Ishikawa (cell line): ENCODE results near the gene OGA.

ENCODE experiments used
- CEBPB ChIP-seq: IDR thresholded peaks from 2 replicates; pipeline ENCODE4 v1.6.1; 2012
- EP300 ChIP-seq: IDR thresholded peaks from 2 replicates; pipeline ENCODE4 v1.6.1; 2012; ENCODE audit warnings: borderline replicate concordance
- FOXM1 ChIP-seq: IDR thresholded peaks from 2 replicates; pipeline ENCODE4 v1.6.1; 2012; ENCODE audit warnings: low read depth, borderline replicate concordance
- MAX ChIP-seq: IDR thresholded peaks from 2 replicates; pipeline ENCODE4 v1.6.1; 2012
- NFIC ChIP-seq: IDR thresholded peaks from 2 replicates; pipeline ENCODE4 v1.6.1; 2012
- RAD21 ChIP-seq: IDR thresholded peaks from 2 replicates; pipeline ENCODE4 v1.6.1; 2012; ENCODE audit warnings: low read depth
- TAF1 ChIP-seq: IDR thresholded peaks from 2 replicates; pipeline ENCODE4 v1.6.1; 2012; ENCODE audit warnings: low read depth, mild to moderate bottlenecking
- TCF12 ChIP-seq: IDR thresholded peaks from 2 replicates; pipeline ENCODE4 v1.6.1; 2012; ENCODE audit warnings: low read depth
- USF1 ChIP-seq: IDR thresholded peaks from 2 replicates; pipeline ENCODE4 v1.6.1; 2012
- TF ChIP-seq, protein P1 (sequence below): IDR thresholded peaks from 2 replicates; pipeline ENCODE4 v1.6.1; 2012; ENCODE audit warnings: low read depth, mild to moderate bottlenecking

DNA sequence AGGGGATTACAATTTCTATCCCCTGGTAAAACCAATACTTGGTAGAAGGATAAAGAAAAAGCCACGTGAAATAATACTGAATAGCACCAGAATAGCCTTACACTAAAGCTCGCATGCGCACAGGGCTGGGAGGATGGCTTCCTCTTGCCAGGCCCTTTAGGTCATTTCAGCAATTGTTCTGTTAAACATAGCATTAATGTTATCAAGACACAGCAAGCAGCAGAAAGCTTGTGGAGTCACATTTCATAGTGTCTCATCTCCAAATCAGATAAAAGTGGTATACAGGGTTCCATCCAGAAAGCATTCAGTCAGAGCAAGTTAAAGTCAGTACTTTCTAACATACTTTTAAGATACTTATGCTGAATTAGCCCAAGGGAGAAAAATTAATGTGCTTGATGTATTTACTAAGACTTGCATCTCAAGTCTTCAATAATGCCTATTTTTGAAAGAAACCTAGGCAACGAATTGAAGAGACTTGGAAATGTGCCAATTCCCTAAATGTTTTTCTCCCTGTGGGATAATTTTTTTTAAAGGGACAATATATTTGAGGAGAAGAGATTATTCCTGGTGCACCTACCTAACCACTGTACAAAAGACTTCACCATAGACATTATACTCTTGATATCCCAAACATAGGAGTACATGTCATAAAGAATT lies 20.7 kb downstream of the OGA start:
- TF ChIP-seq, protein P1, sequence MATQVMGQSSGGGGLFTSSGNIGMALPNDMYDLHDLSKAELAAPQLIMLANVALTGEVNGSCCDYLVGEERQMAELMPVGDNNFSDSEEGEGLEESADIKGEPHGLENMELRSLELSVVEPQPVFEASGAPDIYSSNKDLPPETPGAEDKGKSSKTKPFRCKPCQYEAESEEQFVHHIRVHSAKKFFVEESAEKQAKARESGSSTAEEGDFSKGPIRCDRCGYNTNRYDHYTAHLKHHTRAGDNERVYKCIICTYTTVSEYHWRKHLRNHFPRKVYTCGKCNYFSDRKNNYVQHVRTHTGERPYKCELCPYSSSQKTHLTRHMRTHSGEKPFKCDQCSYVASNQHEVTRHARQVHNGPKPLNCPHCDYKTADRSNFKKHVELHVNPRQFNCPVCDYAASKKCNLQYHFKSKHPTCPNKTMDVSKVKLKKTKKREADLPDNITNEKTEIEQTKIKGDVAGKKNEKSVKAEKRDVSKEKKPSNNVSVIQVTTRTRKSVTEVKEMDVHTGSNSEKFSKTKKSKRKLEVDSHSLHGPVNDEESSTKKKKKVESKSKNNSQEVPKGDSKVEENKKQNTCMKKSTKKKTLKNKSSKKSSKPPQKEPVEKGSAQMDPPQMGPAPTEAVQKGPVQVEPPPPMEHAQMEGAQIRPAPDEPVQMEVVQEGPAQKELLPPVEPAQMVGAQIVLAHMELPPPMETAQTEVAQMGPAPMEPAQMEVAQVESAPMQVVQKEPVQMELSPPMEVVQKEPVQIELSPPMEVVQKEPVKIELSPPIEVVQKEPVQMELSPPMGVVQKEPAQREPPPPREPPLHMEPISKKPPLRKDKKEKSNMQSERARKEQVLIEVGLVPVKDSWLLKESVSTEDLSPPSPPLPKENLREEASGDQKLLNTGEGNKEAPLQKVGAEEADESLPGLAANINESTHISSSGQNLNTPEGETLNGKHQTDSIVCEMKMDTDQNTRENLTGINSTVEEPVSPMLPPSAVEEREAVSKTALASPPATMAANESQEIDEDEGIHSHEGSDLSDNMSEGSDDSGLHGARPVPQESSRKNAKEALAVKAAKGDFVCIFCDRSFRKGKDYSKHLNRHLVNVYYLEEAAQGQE = no peak
- TF ChIP-seq EP300 (no peak), MAX (no peak), RAD21 (no peak), FOXM1 (no peak), TCF12 (no peak), TAF1 (no peak), USF1 (no peak), CEBPB (no peak), NFIC (no peak)
